Measurements from ENCODE around the gene STAB2.

Gene STAB2

GRCh38 chr12:103586791-103587370, at the start of gene STAB2:
Gene STAB2, plus strand, starts transcription at chr12:103587273. Its CDS starts 204 bp downstream, at chr12:103587477.
- no peak for DNase-seq (ENCODE audit: low read depth, low spot score)

- DNase-seq (ENCODE audit: low read depth, low spot score), result no peak
These were observed 48.7 kb upstream of the STAB2 start for GRCh38 chr12:103538397-103538796.

GRCh38 chr12:103540319-103540718, 46.8 kb upstream of the STAB2 start:
- DNase-seq (ENCODE audit: low read depth, low spot score), result no peak

GRCh38 chr12:103542078-103542477, 45.0 kb upstream of the STAB2 start:
- no peak for DNase-seq (ENCODE audit: low read depth, low spot score)

- DNase-seq (ENCODE audit: low read depth, low spot score), result no peak
These were observed 40.1 kb upstream of the STAB2 start for GRCh38 chr12:103546959-103547358.

GRCh38 chr12:103547376-103547775, 39.7 kb upstream of the STAB2 start:
- no peak for DNase-seq (ENCODE audit: low read depth, low spot score)

GRCh38 chr12:103547929-103548328, 39.1 kb upstream of the STAB2 start:
- no peak for DNase-seq (ENCODE audit: low read depth, low spot score)

GRCh38 chr12:103548622-103549601, 38.2 kb upstream of the STAB2 start:
- DNase-seq (ENCODE audit: low read depth, low spot score), result peak; percentile 26

- DNase-seq (ENCODE audit: low read depth, low spot score), result no peak
These were observed 30.0 kb upstream of the STAB2 start for GRCh38 chr12:103556890-103557627.

- DNase-seq (ENCODE audit: low read depth, low spot score), result no peak
These were observed 29.5 kb upstream of the STAB2 start for GRCh38 chr12:103557628-103558010.

- no peak for DNase-seq (ENCODE audit: low read depth, low spot score)
These were observed 28.2 kb upstream of the STAB2 start for GRCh38 chr12:103558879-103559278.

- DNase-seq (ENCODE audit: low read depth, low spot score), result peak; percentile 28
These were observed 26.4 kb upstream of the STAB2 start for GRCh38 chr12:103560604-103561101.

GRCh38 chr12:103561174-103561573, 25.9 kb upstream of the STAB2 start:
- no peak for DNase-seq (ENCODE audit: low read depth, low spot score)

- DNase-seq (ENCODE audit: low read depth, low spot score), result no peak
These were observed 20.7 kb upstream of the STAB2 start for GRCh38 chr12:103566398-103566797.

GRCh38 chr12:103569278-103569677, 17.8 kb upstream of the STAB2 start:
- no peak for DNase-seq (ENCODE audit: low read depth, low spot score)

- no peak for DNase-seq (ENCODE audit: low read depth, low spot score)
These were observed 15.8 kb upstream of the STAB2 start for GRCh38 chr12:103571286-103571685.

GRCh38 chr12:103572312-103573045, 14.6 kb upstream of the STAB2 start:
- no peak for DNase-seq (ENCODE audit: low read depth, low spot score)

GRCh38 chr12:103573185-103573584, 13.9 kb upstream of the STAB2 start:
- DNase-seq (ENCODE audit: low read depth, low spot score), result no peak

GRCh38 chr12:103578926-103579325, 8.1 kb upstream of the STAB2 start:
- DNase-seq (ENCODE audit: low read depth, low spot score), result no peak

- DNase-seq (ENCODE audit: low read depth, low spot score), result no peak
These were observed 7.0 kb upstream of the STAB2 start for GRCh38 chr12:103580026-103580425.

- DNase-seq (ENCODE audit: low read depth, low spot score), result no peak
These were observed 4.1 kb upstream of the STAB2 start for GRCh38 chr12:103583008-103583407.

All from smooth muscle cell of the brain vasculature (primary cell).